ENCODE data around the gene IFNG-AS1.

The IFNG-AS1 gene

DNA sequence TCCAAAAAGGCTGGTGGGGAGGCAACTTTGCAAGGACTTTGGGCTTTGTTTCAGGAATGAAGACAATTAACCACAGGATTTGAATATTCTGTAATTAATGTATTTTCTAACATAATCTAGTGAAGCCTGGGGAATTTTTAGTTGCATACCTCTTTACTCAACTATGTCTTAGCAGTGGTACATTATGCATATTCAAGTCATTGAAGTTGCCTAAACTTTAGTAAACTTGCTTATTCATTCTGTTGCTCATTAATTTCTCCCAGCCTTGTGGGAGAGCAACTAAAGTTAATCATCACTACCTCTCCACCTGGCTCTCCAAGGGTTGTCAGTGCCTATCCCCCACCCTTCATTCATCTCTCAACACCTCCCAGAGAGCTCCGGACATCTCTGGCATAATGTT, 54.2 kb downstream of the IFNG-AS1 start:
- Mint-ChIP-seq H3K27me3 (no peaks in the 10 kb centered on the region), H3K4me1 (peaks cover 21% of the 10 kb centered on the region), H3K9me3 (no peaks in the 10 kb centered on the region), H3K36me3 (no peaks in the 10 kb centered on the region), H3K27ac (no peak overlapping the region), H3K4me3 (no peak overlapping the region)

DNA sequence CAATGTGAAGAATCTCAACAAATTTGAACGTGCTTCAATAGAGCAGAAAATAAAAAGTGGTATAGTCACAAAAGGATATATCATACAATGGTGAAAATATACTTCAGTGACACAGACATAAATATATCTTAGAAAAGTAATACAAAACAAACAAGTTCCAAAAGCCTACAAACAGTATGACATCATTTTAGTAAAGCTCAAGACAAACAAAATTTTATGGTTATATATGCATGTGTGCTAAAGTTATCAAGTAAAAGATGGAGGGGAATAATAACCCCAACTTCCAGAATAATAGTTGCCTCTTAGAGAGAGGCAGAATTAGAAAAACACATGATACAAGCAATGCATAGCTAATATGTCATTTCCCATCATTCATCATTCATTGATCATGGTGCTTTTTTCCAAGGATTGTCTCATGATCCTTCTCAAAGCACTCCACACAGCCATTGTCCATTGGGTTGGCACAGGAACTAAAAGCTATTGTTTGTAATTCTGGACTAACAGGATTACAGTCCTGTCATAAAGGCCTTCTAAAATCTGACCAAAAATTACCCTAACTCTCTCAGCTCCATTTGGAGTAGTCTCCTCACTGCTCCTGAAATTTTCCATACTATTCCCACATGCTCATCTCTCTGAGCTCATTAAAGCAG, 59.5 kb downstream of the IFNG-AS1 start:
- Mint-ChIP-seq H3K9me3 (no peaks in the 10 kb centered on the region), H3K36me3 (no peaks in the 10 kb centered on the region), H3K4me1 (no peaks in the 10 kb centered on the region), H3K27ac (no peak overlapping the region), H3K4me3 (no peak overlapping the region), H3K27me3 (no peaks in the 10 kb centered on the region)

DNA sequence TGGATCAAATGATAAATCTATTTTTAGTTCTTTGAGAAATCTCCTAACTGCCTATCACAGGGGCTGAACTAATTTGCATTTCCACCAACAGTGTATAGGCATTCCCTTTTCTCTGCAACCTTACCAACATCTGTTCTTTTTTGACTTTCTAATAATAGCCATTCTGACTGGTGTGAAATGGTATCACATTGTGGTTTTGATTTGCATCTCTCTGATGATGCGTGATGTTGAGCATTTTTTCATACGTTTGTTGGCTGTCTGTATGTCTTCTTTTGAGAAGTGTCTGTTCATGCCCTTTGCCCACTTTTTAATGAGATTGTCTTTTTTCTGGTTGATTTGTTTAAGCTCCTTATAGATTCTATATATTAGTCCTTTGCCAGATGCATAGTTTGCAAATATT, 67.1 kb downstream of the IFNG-AS1 start:
- Mint-ChIP-seq H3K4me1 (no peaks in the 10 kb centered on the region), H3K36me3 (peaks cover 3% of the 10 kb centered on the region), H3K27ac (no peak overlapping the region), H3K27me3 (no peaks in the 10 kb centered on the region), H3K4me3 (no peak overlapping the region), H3K9me3 (peaks cover 4% of the 10 kb centered on the region)

DNA sequence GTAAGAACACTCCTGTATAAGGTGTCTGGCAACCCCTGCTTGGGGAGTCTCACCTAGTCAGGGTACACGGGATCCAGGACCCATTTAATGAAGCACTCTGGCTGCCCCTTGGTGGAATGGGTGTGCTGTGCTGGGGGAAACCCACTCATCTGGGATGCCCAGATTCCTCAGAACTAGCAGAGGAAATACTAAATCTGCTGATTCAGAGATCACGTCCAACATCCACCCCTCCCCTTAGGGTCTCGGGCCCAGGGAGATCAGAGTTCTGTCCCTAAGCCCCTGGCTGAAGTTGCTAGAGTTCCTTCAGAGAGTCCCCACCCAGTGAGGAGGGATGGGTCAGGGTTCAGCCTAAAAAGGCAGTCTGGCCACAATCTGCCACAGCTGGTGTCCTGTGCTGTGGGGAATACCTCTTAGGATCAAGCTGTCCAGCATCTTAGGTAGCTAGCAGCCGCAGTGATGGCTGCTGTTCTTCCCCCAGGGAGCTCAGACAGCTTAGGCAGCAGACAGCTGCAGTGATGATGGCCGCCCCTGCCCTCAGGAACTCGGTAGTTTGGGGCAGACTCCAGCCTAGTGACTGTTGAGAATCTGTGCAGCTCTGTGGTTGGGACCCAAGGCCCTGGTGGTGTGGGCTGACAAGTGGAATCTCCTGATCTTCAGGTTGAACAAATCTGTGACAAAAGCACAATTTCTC, 74.8 kb downstream of the IFNG-AS1 start:
- Mint-ChIP-seq H3K4me3 (no peak overlapping the region), H3K4me1 (no peaks in the 10 kb centered on the region), H3K27me3 (peaks cover 4% of the 10 kb centered on the region), H3K36me3 (peaks cover 14% of the 10 kb centered on the region), H3K27ac (no peak overlapping the region), H3K9me3 (peaks cover 24% of the 10 kb centered on the region)

DNA sequence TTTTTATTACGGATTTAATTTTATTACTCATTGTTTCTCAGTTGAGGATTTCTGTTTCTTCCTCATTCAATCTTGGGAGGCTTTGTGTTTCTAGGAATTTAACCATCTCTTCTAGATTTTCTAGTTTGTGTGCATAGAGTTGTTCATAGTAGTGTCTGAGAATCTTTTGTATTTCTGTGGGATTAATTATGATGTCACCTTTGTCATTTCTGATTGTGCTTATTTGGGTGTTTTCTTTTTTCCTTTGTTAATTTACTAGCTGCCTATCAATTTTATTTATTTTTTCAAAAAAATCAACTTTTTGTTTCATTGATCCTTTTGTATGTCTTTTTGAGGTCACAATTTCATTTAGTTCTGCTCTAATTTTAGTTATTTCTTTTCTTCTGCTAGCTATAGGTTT, 75.9 kb downstream of the IFNG-AS1 start:
- Mint-ChIP-seq H3K4me1 (no peaks in the 10 kb centered on the region), H3K9me3 (peaks cover 20% of the 10 kb centered on the region), H3K4me3 (no peak overlapping the region), H3K27ac (no peak overlapping the region), H3K27me3 (peaks cover 4% of the 10 kb centered on the region), H3K36me3 (peaks cover 14% of the 10 kb centered on the region)

DNA sequence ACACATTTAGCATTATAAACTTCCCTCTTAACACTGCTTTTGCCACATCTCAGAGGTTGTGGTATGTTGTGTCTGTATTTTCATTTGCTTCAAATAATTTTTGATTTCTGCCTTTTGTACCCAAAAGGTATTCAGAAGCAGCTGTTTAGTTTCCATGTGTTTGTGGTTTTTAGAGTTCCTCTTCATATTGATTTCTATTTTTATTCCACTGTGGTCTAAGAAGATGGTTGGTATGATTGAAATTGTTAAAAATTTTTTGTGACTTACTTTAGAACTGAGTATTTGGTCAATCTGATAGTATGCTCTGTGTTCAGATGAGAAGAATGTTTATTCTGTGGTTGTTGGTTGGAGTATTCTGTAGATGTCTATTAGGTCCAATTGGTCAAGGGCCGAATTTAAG, 76.4 kb downstream of the IFNG-AS1 start:
- H3K36me3 Mint-ChIP-seq = peaks cover 14% of the 10 kb centered on the region
- peaks cover 4% of the 10 kb centered on the region for H3K27me3 Mint-ChIP-seq
- H3K4me3 Mint-ChIP-seq = no peak overlapping the region
- peaks cover 20% of the 10 kb centered on the region for H3K9me3 Mint-ChIP-seq
- no peaks in the 10 kb centered on the region for H3K4me1 Mint-ChIP-seq
- no peak overlapping the region for H3K27ac Mint-ChIP-seq

DNA sequence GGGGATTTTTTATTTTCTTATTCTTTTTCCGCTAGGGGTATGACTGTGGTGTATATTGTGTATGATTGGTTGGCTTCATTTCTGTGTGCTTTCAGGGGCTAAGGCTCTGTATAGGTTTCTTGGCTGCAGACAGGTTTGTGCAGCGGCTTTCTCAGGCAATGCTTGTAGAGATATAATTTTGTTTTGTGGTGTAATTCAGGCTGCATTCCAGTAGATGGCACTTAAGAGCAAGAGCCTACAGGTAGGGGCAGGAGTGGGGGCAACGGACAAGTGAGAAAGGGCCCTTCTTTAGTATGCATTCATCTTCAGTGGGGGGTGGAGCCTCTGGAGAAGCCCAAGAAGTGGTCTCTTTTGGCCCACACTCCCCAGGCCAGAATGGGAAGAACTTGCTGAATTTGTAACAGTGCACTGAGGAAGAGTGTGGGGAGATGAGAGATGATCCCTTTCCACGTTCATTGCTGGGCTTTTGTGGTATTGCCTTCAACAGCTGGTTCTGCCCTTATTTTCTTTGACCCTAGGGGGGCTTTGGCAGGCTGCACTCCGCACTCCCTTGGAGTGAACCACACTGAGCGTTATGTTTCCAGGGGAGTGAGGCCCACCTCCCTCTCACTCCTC, 78.6 kb downstream of the IFNG-AS1 start:
- Mint-ChIP-seq H3K27me3 (peaks cover 4% of the 10 kb centered on the region), H3K4me1 (no peaks in the 10 kb centered on the region), H3K9me3 (peaks cover 14% of the 10 kb centered on the region), H3K27ac (no peak overlapping the region), H3K4me3 (no peak overlapping the region), H3K36me3 (peaks cover 9% of the 10 kb centered on the region)

DNA sequence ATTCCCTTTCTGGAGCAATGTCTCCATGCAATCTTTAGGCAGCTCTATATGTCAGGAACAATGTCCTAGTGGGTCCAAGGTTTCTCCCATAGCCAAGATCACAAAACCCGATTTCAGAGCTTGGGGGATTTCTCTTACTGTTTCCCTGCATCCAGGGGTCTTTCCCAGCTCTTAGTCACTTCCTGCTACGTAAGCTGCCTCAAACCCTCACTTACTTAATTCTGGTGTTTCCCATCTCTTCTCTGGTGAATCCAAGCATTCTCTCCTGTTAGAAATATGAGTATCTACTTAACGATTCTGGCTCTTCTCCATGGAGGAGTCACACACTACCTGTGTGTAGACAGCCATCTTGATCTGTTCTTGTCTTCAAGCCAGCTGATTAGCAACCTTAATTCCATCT, 80.0 kb downstream of the IFNG-AS1 start:
- Mint-ChIP-seq H3K4me3 (no peak overlapping the region), H3K27me3 (peaks cover 4% of the 10 kb centered on the region), H3K9me3 (peaks cover 14% of the 10 kb centered on the region), H3K36me3 (peaks cover 9% of the 10 kb centered on the region), H3K4me1 (no peaks in the 10 kb centered on the region), H3K27ac (no peak overlapping the region)
